GM12872 (cell line): ENCODE data around the gene ARMS2.

ENCODE experiments used
- TF ChIP-seq, protein P1 (sequence below): IDR thresholded peaks from 3 replicates; pipeline ENCODE4 v1.5.1; 2011; ENCODE audit warnings: low read depth, mild to moderate bottlenecking, low read length, moderate library complexity; ENCODE audit not compliant: insufficient read depth

ARMS2 gene

DNA sequence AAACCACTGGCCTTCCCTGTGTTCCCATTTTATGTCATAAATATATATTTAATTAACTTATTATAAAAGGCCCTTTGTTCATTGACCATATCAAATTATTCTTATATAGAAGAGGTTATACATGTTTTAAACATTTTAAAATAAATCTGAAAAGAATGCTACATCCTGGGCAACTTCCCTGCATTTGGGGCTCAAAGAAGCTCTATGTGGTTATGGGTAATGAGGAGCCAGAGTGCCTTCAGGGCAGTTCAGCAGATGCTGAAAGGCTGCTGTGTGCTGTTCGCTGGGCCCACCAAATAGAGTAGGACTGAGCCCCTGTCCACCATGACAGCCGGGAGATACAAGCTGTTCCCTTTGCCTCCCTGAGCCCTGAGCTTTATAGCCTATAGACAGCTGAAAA lies 42.8 kb downstream of the ARMS2 start:
- TF ChIP-seq, protein P1, sequence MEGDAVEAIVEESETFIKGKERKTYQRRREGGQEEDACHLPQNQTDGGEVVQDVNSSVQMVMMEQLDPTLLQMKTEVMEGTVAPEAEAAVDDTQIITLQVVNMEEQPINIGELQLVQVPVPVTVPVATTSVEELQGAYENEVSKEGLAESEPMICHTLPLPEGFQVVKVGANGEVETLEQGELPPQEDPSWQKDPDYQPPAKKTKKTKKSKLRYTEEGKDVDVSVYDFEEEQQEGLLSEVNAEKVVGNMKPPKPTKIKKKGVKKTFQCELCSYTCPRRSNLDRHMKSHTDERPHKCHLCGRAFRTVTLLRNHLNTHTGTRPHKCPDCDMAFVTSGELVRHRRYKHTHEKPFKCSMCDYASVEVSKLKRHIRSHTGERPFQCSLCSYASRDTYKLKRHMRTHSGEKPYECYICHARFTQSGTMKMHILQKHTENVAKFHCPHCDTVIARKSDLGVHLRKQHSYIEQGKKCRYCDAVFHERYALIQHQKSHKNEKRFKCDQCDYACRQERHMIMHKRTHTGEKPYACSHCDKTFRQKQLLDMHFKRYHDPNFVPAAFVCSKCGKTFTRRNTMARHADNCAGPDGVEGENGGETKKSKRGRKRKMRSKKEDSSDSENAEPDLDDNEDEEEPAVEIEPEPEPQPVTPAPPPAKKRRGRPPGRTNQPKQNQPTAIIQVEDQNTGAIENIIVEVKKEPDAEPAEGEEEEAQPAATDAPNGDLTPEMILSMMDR: no peak

GRCh38 chr10:122498521-122498920 lies 44.1 kb downstream of the ARMS2 start:
- TF ChIP-seq, protein P1: no peak

DNA sequence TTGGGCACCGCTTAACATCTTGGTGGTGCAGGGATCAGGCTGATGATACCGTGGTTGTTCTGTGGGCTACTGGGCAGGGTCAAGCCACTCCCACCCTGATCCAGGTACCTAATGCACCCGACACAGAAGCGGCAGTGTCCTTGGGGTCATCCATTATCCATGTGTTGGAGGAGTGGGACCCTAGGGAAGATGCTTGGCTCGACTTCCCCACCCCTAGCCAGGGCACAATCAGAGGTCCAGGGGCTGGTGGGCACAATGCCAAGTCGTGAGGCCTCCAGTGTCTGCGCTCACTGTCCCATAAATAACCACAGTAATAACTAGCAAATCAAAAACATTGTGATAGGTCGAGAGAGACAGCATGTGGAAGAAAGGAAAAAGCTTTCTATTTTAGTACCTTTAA lies 44.6 kb downstream of the ARMS2 start:
- TF ChIP-seq, protein P1: no peak

GRCh38 chr10:122499491-122499941 lies 45.1 kb downstream of the ARMS2 start:
- TF ChIP-seq, protein P1: no peak

GRCh38 chr10:122500194-122500593 lies 45.7 kb downstream of the ARMS2 start:
- TF ChIP-seq, protein P1: no peak

DNA sequence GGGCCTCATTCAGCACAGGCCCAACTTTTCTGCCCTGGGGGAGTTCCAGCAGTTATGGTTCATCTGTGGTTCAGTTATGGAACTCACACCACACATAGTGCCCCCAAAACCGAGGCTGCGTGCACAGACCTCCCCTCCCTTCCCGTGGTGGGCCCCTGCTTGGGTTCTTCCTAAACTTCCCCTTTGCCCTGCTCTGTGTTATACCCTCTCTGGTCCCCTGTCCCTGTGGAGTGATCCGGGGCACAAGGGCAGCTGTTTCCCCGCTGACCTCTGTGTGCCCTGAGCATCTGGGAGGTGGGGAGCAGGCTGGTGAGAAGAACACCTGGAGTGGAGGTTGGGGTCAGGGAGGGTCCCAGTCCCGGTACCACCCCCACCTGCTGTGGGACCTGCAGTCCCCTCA lies 46.3 kb downstream of the ARMS2 start:
- TF ChIP-seq, protein P1: no peak

DNA sequence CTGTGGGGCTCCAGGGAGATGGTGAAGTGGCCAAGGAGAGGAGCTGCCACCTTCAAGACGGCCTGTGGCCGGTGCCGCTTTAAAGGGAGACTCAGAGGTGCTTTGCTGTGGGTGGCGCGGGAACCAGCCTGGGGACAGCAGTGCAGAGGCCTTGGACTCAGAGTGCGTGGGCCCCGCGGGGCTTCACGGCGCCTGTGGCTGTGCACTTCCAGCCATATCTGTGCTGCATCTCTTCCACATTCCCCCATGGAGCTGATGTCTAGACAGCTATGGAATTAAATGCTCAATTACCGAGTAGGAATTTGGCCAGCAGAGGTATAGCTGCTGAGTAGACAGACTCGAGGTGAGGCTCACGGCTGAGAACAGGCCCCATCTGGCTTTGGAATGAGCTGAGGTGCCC lies 48.6 kb downstream of the ARMS2 start:
- TF ChIP-seq, protein P1: no peak

GRCh38 chr10:122503886-122504609 lies 49.6 kb downstream of the ARMS2 start:
- TF ChIP-seq, protein P1: no peak
